Measurements from ENCODE around the gene NPHP4.

DNA sequence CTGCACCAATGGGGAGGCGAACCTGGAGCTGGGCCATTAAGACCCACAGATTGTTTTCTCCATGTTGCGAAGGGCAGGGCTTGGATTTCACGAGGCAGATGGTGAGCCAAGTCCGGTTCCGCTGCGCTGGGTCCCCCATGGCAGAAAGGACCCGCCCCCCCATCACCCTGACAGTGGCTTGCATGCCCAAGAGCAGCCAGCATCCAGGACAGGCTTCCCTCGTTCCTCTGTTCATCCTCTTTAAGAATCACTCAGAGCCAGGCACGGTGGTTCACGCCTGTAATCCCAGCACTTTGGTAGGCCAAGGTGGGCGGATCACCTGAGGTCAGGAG lies 15.8 kb upstream of the NPHP4 start:
- TF ChIP-seq POLR2AphosphoS5 (IDR thresholded peaks at IDR 0.05; ENCODE audit: insufficient read depth, low read depth, low read length) (no peak), POLR2A (IDR thresholded peaks at IDR 0.05; ENCODE audit: low read depth, low read length) (no peak)

Measured in endothelial cell of umbilical vein (primary cell).